Effector memory CD4-positive, alpha-beta T cell (primary cell): ENCODE results near the gene BNIP3.
A peak's percentile ranks its signal among the peaks of the same experiment; 100 is the strongest.

Experiments used
- DNase-seq, 3 donors: peaks; one replicate each; pipeline ENCODE4 v3.0.0-alpha.2; 2020
- H3K27ac ChIP-seq: 2 replicates; pipeline ENCODE4 v1.7.0; 2013; ENCODE audit warnings: mild to moderate bottlenecking, low read length, moderate library complexity; ENCODE audit not compliant: insufficient read depth, poor library complexity, severe bottlenecking
- H3K27me3 ChIP-seq: replicated peaks from 2 replicates; pipeline ENCODE4 v1.7.0; 2013; ENCODE audit warnings: mild to moderate bottlenecking, low read length; ENCODE audit not compliant: insufficient read depth, control insufficient read depth, poor library complexity, severe bottlenecking
- H3K36me3 ChIP-seq: 2 replicates; pipeline ENCODE4 v1.7.0; 2013; ENCODE audit warnings: mild to moderate bottlenecking, low read length, moderate library complexity; ENCODE audit not compliant: control insufficient read depth, insufficient read depth
- H3K4me1 ChIP-seq: 2 replicates; pipeline ENCODE4 v1.7.0; 2013; ENCODE audit warnings: low read length, mild to moderate bottlenecking; ENCODE audit not compliant: control insufficient read depth, insufficient read depth, poor library complexity, severe bottlenecking
- H3K4me3 ChIP-seq: 2 replicates; pipeline ENCODE4 v1.7.0; 2013; ENCODE audit warnings: low read length, low read depth, mild to moderate bottlenecking; ENCODE audit not compliant: insufficient read depth, poor library complexity, severe bottlenecking
- H3K9me3 ChIP-seq: 2 replicates; pipeline ENCODE4 v1.7.0; 2013; ENCODE audit warnings: mild to moderate bottlenecking, low read length, moderate library complexity; ENCODE audit not compliant: control insufficient read depth

The BNIP3 gene

GRCh38 chr10:131979336-131979735 lies 2.4 kb downstream of the BNIP3 start:
- Histone ChIP-seq H3K4me3 (no peak overlapping the region), H3K27me3 (no peaks in the 10 kb centered on the region), H3K36me3 (no peaks in the 10 kb centered on the region), H3K27ac (no peak overlapping the region), H3K4me1 (peaks cover 19% of the 10 kb centered on the region), H3K9me3 (no peaks in the 10 kb centered on the region)
- DNase-seq = no peak

- no peak overlapping the region for H3K4me3 ChIP-seq
- no peak for DNase-seq
- H3K9me3 ChIP-seq = no peaks in the 10 kb centered on the region
- H3K27ac ChIP-seq = peak overlapping the region; percentile 34
- no peaks in the 10 kb centered on the region for H3K27me3 ChIP-seq
- peaks cover 24% of the 10 kb centered on the region for H3K4me1 ChIP-seq
- H3K36me3 ChIP-seq = no peaks in the 10 kb centered on the region
Measured at GRCh38 chr10:131978851-131979250, 2.9 kb downstream of the BNIP3 start.

- H3K27me3 ChIP-seq = no peaks in the 10 kb centered on the region
- H3K4me3 ChIP-seq = no peak overlapping the region
- DNase-seq = no peak
- H3K4me1 ChIP-seq = peaks cover 28% of the 10 kb centered on the region
- no peaks in the 10 kb centered on the region for H3K36me3 ChIP-seq
- no peaks in the 10 kb centered on the region for H3K9me3 ChIP-seq
- peak overlapping the region; percentile 34 for H3K27ac ChIP-seq
Measured at GRCh38 chr10:131978366-131978765, 3.4 kb downstream of the BNIP3 start.

- H3K27ac ChIP-seq = no peak overlapping the region
- no peak for DNase-seq
- peaks cover 32% of the 10 kb centered on the region for H3K4me1 ChIP-seq
- no peak overlapping the region for H3K4me3 ChIP-seq
- H3K9me3 ChIP-seq = no peaks in the 10 kb centered on the region
- no peaks in the 10 kb centered on the region for H3K27me3 ChIP-seq
- H3K36me3 ChIP-seq = no peaks in the 10 kb centered on the region
Measured at GRCh38 chr10:131977323-131978096, 4.2 kb downstream of the BNIP3 start.

- no peak for DNase-seq
- Histone ChIP-seq H3K4me1 (peaks cover 34% of the 10 kb centered on the region), H3K36me3 (peaks cover 4% of the 10 kb centered on the region)
Measured at GRCh38 chr10:131975796-131976195, 5.9 kb downstream of the BNIP3 start.

GRCh38 chr10:131975003-131975402 lies 6.7 kb downstream of the BNIP3 start:
- Histone ChIP-seq H3K27ac (peak overlapping the region; percentile 18), H3K4me1 (peaks cover 33% of the 10 kb centered on the region), H3K9me3 (no peaks in the 10 kb centered on the region), H3K27me3 (no peaks in the 10 kb centered on the region), H3K36me3 (peaks cover 11% of the 10 kb centered on the region), H3K4me3 (no peak overlapping the region)
- no peak for DNase-seq

More at GRCh38 chr10:131975796-131976195, 5.9 kb downstream of the BNIP3 start:
- Histone ChIP-seq H3K27me3 (no peaks in the 10 kb centered on the region), H3K4me3 (no peak overlapping the region), H3K27ac (no peak overlapping the region), H3K9me3 (no peaks in the 10 kb centered on the region)

GRCh38 chr10:131974034-131974817 lies 7.5 kb downstream of the BNIP3 start:
- Histone ChIP-seq H3K27me3 (no peaks in the 10 kb centered on the region), H3K36me3 (peaks cover 19% of the 10 kb centered on the region), H3K27ac (peak overlapping the region; percentile 58), H3K4me1 (peaks cover 33% of the 10 kb centered on the region), H3K4me3 (no peak overlapping the region), H3K9me3 (no peaks in the 10 kb centered on the region)
- no peak for DNase-seq

- Histone ChIP-seq H3K27ac (peak overlapping the region; percentile 58), H3K4me3 (peak overlapping the region; percentile 48), H3K27me3 (no peaks in the 10 kb centered on the region), H3K36me3 (peaks cover 26% of the 10 kb centered on the region), H3K4me1 (peaks cover 30% of the 10 kb centered on the region), H3K9me3 (no peaks in the 10 kb centered on the region)
- DNase-seq = no peak
Measured at GRCh38 chr10:131973160-131973951, 8.4 kb downstream of the BNIP3 start.

GRCh38 chr10:131972474-131973071 lies 9.2 kb downstream of the BNIP3 start:
- no peaks in the 10 kb centered on the region for H3K27me3 ChIP-seq
- peak in 2 of 3 donors; percentile 13 for DNase-seq
- peaks cover 26% of the 10 kb centered on the region for H3K36me3 ChIP-seq
- peak overlapping the region; percentile 48 for H3K4me3 ChIP-seq
- no peaks in the 10 kb centered on the region for H3K9me3 ChIP-seq
- peaks cover 28% of the 10 kb centered on the region for H3K4me1 ChIP-seq
- H3K27ac ChIP-seq = peak overlapping the region; percentile 58
